Spleen (tissue), 11 donors: ENCODE measurements around the gene ENOX1. TPM values are rescaled to one million over a fixed set of nuclear protein-coding genes. Genes with fewer than 3 reads are reported as not detected.

ENCODE experiments used
- DNase-seq: peaks from one replicate; pipeline ENCODE4 v3.0.0-alpha.2; 2020
- H3K27ac ChIP-seq, 8 donors: fragments of 200-600 bp; sonication (generic) in 7 of 8; 1 replicate in 4 of 8; 2 replicates in 4 of 8; pipeline versions ENCODE4 v1.5.0 to v1.8.0; 2016 to 2021; ENCODE audit warnings: inconsistent platforms in 4 of 8, mild to moderate bottlenecking in 4 of 8, moderate library complexity in 1 of 8
- H3K27me3 ChIP-seq, 7 donors: fragments of 200-600 bp; sonication (generic) in 6 of 7; replicated peaks in 1 of 7; 1 replicate in 4 of 7; 2 replicates in 3 of 7; pipeline versions ENCODE4 v1.5.0 to v1.8.0; 2016 to 2021; ENCODE audit warnings: inconsistent platforms in 3 of 7, mild to moderate bottlenecking in 1 of 7
- H3K36me3 ChIP-seq, 6 donors: fragments of 200-600 bp; sonication (generic) in 5 of 6; 1 replicate in 4 of 6; 2 replicates in 2 of 6; pipeline versions ENCODE4 v1.5.0 to v1.8.0; 2016 to 2021; ENCODE audit warnings: inconsistent platforms in 2 of 6
- H3K4me1 ChIP-seq, 6 donors: fragments of 200-600 bp; sonication (generic) in 5 of 6; 1 replicate in 3 of 6; 2 replicates in 3 of 6; pipeline versions ENCODE4 v1.5.0 to v1.8.0; 2016 to 2021; ENCODE audit warnings: inconsistent platforms in 3 of 6
- H3K4me3 ChIP-seq, 8 donors: fragments of 200-600 bp; sonication (generic) in 7 of 8; 1 replicate in 4 of 8; 2 replicates in 4 of 8; pipeline versions ENCODE4 v1.5.0 to v1.8.0; 2016 to 2021; ENCODE audit warnings: inconsistent platforms in 4 of 8, mild to moderate bottlenecking in 4 of 8, moderate library complexity in 2 of 8
- H3K9me3 ChIP-seq, 8 donors: fragments of 200-600 bp; sonication (generic) in 7 of 8; 1 replicate in 4 of 8; 2 replicates in 4 of 8; pipeline versions ENCODE4 v1.5.0 to v1.8.0; 2016 to 2021; ENCODE audit warnings: inconsistent platforms in 4 of 8
- CTCF ChIP-seq, 11 experiments: fragments of 200-600 bp in 7 of 11; fragments of 450-650 bp in 4 of 11; sonication (generic) in 4 of 11; IDR thresholded peaks in 8 of 11; conservative IDR thresholded peaks in 3 of 11; 1 replicate in 7 of 11; 2 replicates in 4 of 11; pipeline versions ENCODE4 v1.4.0 to v1.8.0; 2016 to 2021; ENCODE audit warnings: antibody characterized with exemption in 11 of 11, inconsistent platforms in 4 of 11, mild to moderate bottlenecking in 1 of 11
- POLR2A ChIP-seq, 3 donors: fragments of 450-650 bp; IDR thresholded peaks; one replicate each; pipeline ENCODE4 v1.5.1; 2017; ENCODE audit warnings: antibody characterized with exemption in 3 of 3, mild to moderate bottlenecking in 1 of 3
- POLR2AphosphoS5 ChIP-seq, 3 donors: sonication (generic); formaldehyde crosslinking; IDR thresholded peaks; one replicate each; pipeline ENCODE4 v1.5.1; 2017; ENCODE audit warnings: antibody characterized with exemption in 3 of 3
- WGBS, 5 donors: extraction: QIAGEN DNeasy Blood & Tissue Kit in 3 of 5; methylation state at CpG; one replicate each; pipeline versions ENCODE4 v1.1.5 to v1.1.7; 2013 to 2018; 5-methylcytosine and 5-hydroxymethylcytosine counted together
- intact Hi-C: fragments of 100-400 bp; cut with DNase I; formaldehyde crosslinking; loops from one replicate; pipeline ENCODE4 v1.15.0; 2023; ENCODE audit warnings: low total_unique reads
- polyA plus RNA-seq, 3 donors: library from polyadenylated mRNA; stranded (reverse); fragments of 200-250 nt; gene quantifications; one replicate each; pipeline ENCODE4 v1.2.1, GENCODE V29; 2013
- total RNA-seq, 7 donors: library from RNA; depleted of rRNA in 3 of 7; stranded (reverse); fragments of >200 nt in 3 of 7; fragmentation: NEBNext Ultra II Directional in 4 of 7; extraction: Animal tissue kit (Norgen Biotek cat#: 25700) in 4 of 7; gene quantifications; one replicate each; pipeline versions ENCODE4 v1.1.0 to v1.2.1, GENCODE V29; 2016 to 2021
- donor health status: healthy with polysubstance abuse.
- donor health status: DM: no; HTN: no; CAD: no; lungs with moderate emphysema.
- donor health status: DM: no; HTN: no; CAD: no.
- donor health status: Bipolar disorder and iron deficiency.
- donor health status: healthy.
- donor health status: DM: no; HTN: no; CAD: no.
- donor health status: DM: yes; HTN: yes; CAD: no.

ENOX1 gene
- total and polyA plus RNA-seq, 10 donors = 0.42 to 1.3 (median 0.54) TPM; not detected in 1

- intact Hi-C loops = no loop called here
- H3K36me3 ChIP-seq = no peaks in the 10 kb centered on the region
- H3K9me3 ChIP-seq = no peaks in the 10 kb centered on the region
- DNase-seq = no peak
- TF ChIP-seq CTCF (IDR thresholded peaks at IDR 0.05 in 8 of 11, conservative IDR thresholded peaks at IDR 0.05 in 3 of 11) (no peak), POLR2A (IDR thresholded peaks at IDR 0.05) (no peak), POLR2AphosphoS5 (IDR thresholded peaks at IDR 0.05) (no peak)
- H3K27me3 ChIP-seq = peaks cover 0 to 7% (median 0%) of the 10 kb centered on the region in 7 donors
- H3K27ac ChIP-seq = no peak overlapping the region
- no peaks in the 10 kb centered on the region for H3K4me1 ChIP-seq
- no peak overlapping the region for H3K4me3 ChIP-seq
These were observed 7.6 kb upstream of the ENOX1 start for GRCh38 chr13:43794416-43794815.

- Histone ChIP-seq H3K36me3 (no peaks in the 10 kb centered on the region), H3K4me1 (peaks cover 4 to 11% (median 7%) of the 10 kb centered on the region in 6 donors), H3K27me3 (peaks cover 0 to 28% (median 7%) of the 10 kb centered on the region in 7 donors), H3K4me3 (no peak overlapping the region), H3K27ac (no peak overlapping the region), H3K9me3 (no peaks in the 10 kb centered on the region)
- DNase-seq = no peak
- intact Hi-C loops = no loop called here
- no peak for TF ChIP-seq CTCF (IDR thresholded peaks at IDR 0.05 in 8 of 11, conservative IDR thresholded peaks at IDR 0.05 in 3 of 11)
- TF ChIP-seq POLR2A (IDR thresholded peaks at IDR 0.05) = no peak
- TF ChIP-seq POLR2AphosphoS5 (IDR thresholded peaks at IDR 0.05) = no peak
- WGBS, 5 donors = 68 to 84% (median 83%) methylated on average over 3 of the region's 3 CpGs
These were observed 5.5 kb upstream of the ENOX1 start for GRCh38 chr13:43792076-43792881.

- Histone ChIP-seq H3K9me3 (no peaks in the 10 kb centered on the region), H3K4me3 (no peak overlapping the region), H3K4me1 (peaks cover 18 to 34% (median 27%) of the 10 kb centered on the region in 6 donors), H3K27me3 (peaks cover 0 to 53% (median 21%) of the 10 kb centered on the region in 7 donors), H3K27ac (no peak overlapping the region), H3K36me3 (no peaks in the 10 kb centered on the region)
- no peak for TF ChIP-seq POLR2A (IDR thresholded peaks at IDR 0.05)
- no peak for TF ChIP-seq POLR2AphosphoS5 (IDR thresholded peaks at IDR 0.05)
- TF ChIP-seq CTCF (IDR thresholded peaks at IDR 0.05 in 8 of 11, conservative IDR thresholded peaks at IDR 0.05 in 3 of 11) = no peak
- intact Hi-C loops = no loop called here
- DNase-seq = no peak
- 59 to 89% (median 76%) methylated on average over 2 of the region's 2 CpGs for WGBS, 5 donors
These were observed 1.2 kb upstream of the ENOX1 start for GRCh38 chr13:43787997-43788396.

- DNase-seq = no peak
- H3K27ac ChIP-seq = peak overlapping the region in 1 of 8 donors; percentile 17
- H3K36me3 ChIP-seq = no peaks in the 10 kb centered on the region
- H3K27me3 ChIP-seq = peaks cover 0 to 53% (median 21%) of the 10 kb centered on the region in 7 donors
- 23 to 32% (median 28%) methylated on average over 9 of the region's 9 CpGs for WGBS, 5 donors
- peak overlapping the region; percentile 51 to 71 (median 61) for H3K4me3 ChIP-seq
- intact Hi-C loops = no loop called here
- H3K9me3 ChIP-seq = no peaks in the 10 kb centered on the region
- no peak for TF ChIP-seq POLR2A (IDR thresholded peaks at IDR 0.05)
- no peak for TF ChIP-seq POLR2AphosphoS5 (IDR thresholded peaks at IDR 0.05)
- no peak for TF ChIP-seq CTCF (IDR thresholded peaks at IDR 0.05 in 8 of 11, conservative IDR thresholded peaks at IDR 0.05 in 3 of 11)
- peaks cover 18 to 34% (median 27%) of the 10 kb centered on the region in 6 donors for H3K4me1 ChIP-seq
These were observed 733 bp upstream of the ENOX1 start for GRCh38 chr13:43787518-43787891.
